Common myeloid progenitor, CD34-positive (primary cell): Measurements from ENCODE around the gene TMEM239.

Experiments used
- CTCF ChIA-PET: fragments of 350-600 bp; sonication (Branson Sonifier 250); formaldehyde crosslinking; loops from one replicate; lab custom pipeline; 2021; ENCODE audit warnings: antibody characterized with exemption; lab: Charles Lee
- POLR2A ChIA-PET: fragments of 350-600 bp; sonication (Branson Sonifier 250); formaldehyde crosslinking; loops from one replicate; lab custom pipeline; 2021; ENCODE audit warnings: antibody characterized with exemption; lab: Charles Lee
- DNase-seq, 3 donors: peaks; one replicate each; pipeline versions ENCODE4 v3.0.0 to v3.0.0-alpha.2; 2013
- H3K27ac ChIP-seq, 2 experiments: 1 replicate in 1 of 2; 2 replicates in 1 of 2; pipeline ENCODE4 v1.7.0; 2013; ENCODE audit warnings: inconsistent platforms in 2 of 2, low read length in 2 of 2, mild to moderate bottlenecking in 2 of 2, low read depth in 1 of 2, moderate library complexity in 1 of 2; ENCODE audit not compliant: severe bottlenecking in 2 of 2, insufficient read depth in 1 of 2, poor library complexity in 1 of 2
- H3K27me3 ChIP-seq, 5 experiments: replicated peaks in 2 of 5; 1 replicate in 3 of 5; 2 replicates in 2 of 5; pipeline versions ENCODE4 v1.6.1 to v1.7.0; 2013; ENCODE audit warnings: low read length in 4 of 5, mild to moderate bottlenecking in 2 of 5, moderate library complexity in 2 of 5, inconsistent platforms in 1 of 5; ENCODE audit not compliant: insufficient read depth in 5 of 5, control insufficient read depth in 4 of 5
- H3K36me3 ChIP-seq, 4 experiments: 1 replicate in 2 of 4; 2 replicates in 2 of 4; pipeline versions ENCODE4 v1.6.1 to v1.7.0; 2013; ENCODE audit warnings: low read length in 3 of 4, control low read depth in 1 of 4, mild to moderate bottlenecking in 1 of 4; ENCODE audit not compliant: control insufficient read depth in 4 of 4, insufficient read depth in 4 of 4
- H3K4me1 ChIP-seq, 4 experiments: 1 replicate in 3 of 4; 2 replicates in 1 of 4; pipeline versions ENCODE4 v1.6.1 to v1.7.1; 2013; ENCODE audit warnings: low read length in 3 of 4, mild to moderate bottlenecking in 3 of 4, control low read depth in 1 of 4, inconsistent platforms in 1 of 4, moderate library complexity in 1 of 4; ENCODE audit not compliant: control insufficient read depth in 4 of 4, insufficient read depth in 4 of 4; ENCODE audit errors: control extremely low read depth in 1 of 4
- H3K4me3 ChIP-seq, 7 experiments: 1 replicate in 4 of 7; 2 replicates in 3 of 7; pipeline versions ENCODE4 v1.5.1 to v1.7.0; 2013; ENCODE audit warnings: mild to moderate bottlenecking in 7 of 7, low read length in 6 of 7, moderate library complexity in 6 of 7, inconsistent platforms in 2 of 7, low read depth in 2 of 7, control low read depth in 1 of 7; ENCODE audit not compliant: insufficient read depth in 4 of 7, control insufficient read depth in 1 of 7; ENCODE audit errors: extremely low read depth in 1 of 7
- H3K9me3 ChIP-seq, 5 experiments: 1 replicate in 4 of 5; 2 replicates in 1 of 5; pipeline versions ENCODE4 v1.6.1 to v1.7.1; 2013; ENCODE audit warnings: low read length in 4 of 5, mild to moderate bottlenecking in 2 of 5, inconsistent platforms in 1 of 5, low read depth in 1 of 5, moderate library complexity in 1 of 5; ENCODE audit not compliant: control insufficient read depth in 4 of 5, insufficient read depth in 2 of 5; ENCODE audit errors: control extremely low read depth in 1 of 5
- WGBS: methylation state at CpG from one replicate; pipeline ENCODE4 v1.1.5; 2013; ENCODE audit not compliant: insufficient coverage; 5-methylcytosine and 5-hydroxymethylcytosine counted together

The TMEM239 gene

DNA sequence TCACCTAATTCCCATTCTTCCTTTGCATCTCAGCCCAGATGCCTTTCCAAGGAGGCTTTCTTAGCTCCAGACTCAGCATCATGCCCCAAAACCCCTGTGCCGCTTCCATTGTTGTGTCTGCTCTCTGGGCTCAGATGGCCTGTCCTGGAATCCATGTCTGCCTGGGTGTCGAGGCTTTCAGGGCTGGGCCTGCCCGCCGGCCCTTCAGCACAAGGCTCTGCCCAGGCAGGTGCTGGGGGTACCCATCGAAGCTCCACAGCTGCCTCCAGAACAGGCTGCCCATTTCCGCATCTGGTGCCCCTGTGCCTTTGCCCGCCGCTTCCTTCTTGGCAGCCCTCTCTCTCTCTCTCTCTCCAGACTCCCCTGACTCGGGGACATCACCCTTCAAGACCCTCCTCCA, 16.9 kb upstream of the TMEM239 start:
- no peaks in the 10 kb centered on the region for H3K9me3 ChIP-seq
- H3K36me3 ChIP-seq = peaks cover 5 to 46% (median 39%) of the 10 kb centered on the region in 4 experiments
- DNase-seq = peak in 2 of 3 donors; percentile 37 to 50
- POLR2A ChIA-PET = interaction anchor here (0.6 to 2.5 kb wide), 3 partner anchors 53 to 110 kb away, joined by 4 to 6 read pairs (median 6); no protein-coding TSS in a partner anchor
- peaks cover 0 to 3% (median 0%) of the 10 kb centered on the region in 5 experiments for H3K27me3 ChIP-seq
- CTCF ChIA-PET = interaction anchor here (0.8 to 2.8 kb wide), 5 partner anchors 11 to 60 kb away, joined by 3 to 14 read pairs (median 5); no protein-coding TSS in a partner anchor
- H3K27ac ChIP-seq = peak overlapping the region in 1 of 2 experiments; percentile 49
- WGBS = 40% methylated on average over 9 of the region's 9 CpGs
- H3K4me1 ChIP-seq = peaks cover 0 to 44% (median 38%) of the 10 kb centered on the region in 4 experiments
- peak overlapping the region in 6 of 7 experiments; percentile 83 to 95 (median 90) for H3K4me3 ChIP-seq

DNA sequence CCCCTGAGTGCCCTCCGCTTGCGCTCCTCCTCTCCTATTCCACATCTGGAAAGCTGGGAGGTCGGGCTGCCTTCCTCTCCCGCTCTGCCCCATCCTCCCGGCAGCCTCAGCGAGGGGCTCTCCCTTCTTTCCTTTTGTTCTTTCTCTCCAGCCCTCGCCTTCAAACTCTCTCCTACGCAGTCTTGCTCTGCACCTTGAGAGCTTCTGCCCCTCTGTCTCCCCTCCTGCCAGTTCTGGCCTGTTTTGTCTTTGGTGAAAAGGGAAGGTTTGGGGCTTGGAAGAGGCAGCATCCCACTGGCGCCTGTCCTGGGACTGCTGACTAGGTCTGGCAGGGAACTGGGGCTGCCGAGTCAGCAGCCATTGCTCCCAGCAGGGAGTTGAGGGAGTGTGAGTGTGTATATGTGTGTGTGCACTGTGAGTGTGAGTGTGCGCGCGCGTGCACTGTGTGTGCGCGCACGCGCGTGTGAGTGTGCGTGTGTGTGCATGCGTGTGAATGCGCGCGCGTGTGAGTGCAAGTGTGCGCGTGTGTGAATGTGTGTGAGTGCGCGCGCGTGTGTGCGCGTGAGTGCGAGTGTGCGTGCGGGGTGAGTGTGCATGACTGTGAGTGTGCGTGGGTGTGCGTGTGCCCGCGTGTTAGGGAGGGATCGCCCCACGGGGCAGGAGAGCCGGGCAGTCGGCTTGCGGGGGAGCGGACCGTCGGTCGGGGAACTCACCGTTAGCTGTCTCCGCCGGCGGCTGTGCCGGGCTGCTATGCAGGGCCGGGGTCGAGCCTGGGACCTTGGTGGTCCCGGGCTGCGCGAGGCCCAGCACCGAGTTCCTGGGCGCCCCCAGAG, 16.3 kb upstream of the TMEM239 start:
- peaks cover 0 to 6% (median 2%) of the 10 kb centered on the region in 5 experiments for H3K27me3 ChIP-seq
- CTCF ChIA-PET = interaction anchor here (0.8 to 2.8 kb wide), 9 partner anchors 11 to 91 kb away, joined by 3 to 14 read pairs (median 3); partner anchors contain the start of gene C20orf141

DNA sequence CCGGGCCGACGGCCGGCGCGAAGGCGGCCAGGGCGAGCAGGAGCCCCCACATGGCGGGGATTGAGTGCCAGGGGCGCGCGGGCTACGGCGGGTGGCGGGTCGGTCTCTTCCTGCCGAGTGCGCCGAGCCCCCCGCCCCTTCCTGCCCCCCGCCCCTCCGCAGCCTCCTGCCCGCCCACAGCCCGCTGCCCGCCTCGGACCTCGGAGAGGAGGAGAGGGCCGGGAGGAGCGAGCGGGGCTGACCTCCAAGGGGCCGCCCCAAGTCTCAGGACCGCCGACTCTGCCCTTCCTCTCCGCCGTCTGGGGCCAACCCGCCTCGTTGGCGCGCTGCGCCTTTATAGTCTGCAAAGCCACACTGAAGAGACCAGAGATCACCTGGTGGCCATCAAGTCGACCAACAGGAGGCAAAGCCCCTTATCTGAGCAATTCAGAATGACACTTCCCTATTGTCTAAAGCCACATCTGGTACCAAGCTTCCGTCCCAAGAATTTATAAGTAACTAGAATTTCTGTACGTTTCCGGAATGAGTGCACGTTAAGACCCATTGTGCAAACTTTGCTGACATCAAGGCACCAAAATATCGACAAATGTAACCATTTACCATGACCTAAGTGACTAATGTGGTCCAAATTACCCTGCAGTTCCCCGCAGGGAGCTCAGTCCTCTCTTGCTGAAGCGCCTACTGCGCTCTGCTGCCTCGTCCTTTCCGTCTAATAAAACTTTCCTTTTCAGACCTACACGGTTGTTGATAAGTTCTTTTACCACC, 15.5 kb upstream of the TMEM239 start, which contains the start of gene CPXM1:
TSS of gene CPXM1 (minus strand) at position 107 of the 765 bp plus-strand sequence. CDS start at position 52, 55 bp downstream.
- Histone ChIP-seq H3K27me3 (peaks cover 0 to 14% (median 6%) of the 10 kb centered on the region in 5 experiments), H3K4me1 (peaks cover 0 to 54% (median 41%) of the 10 kb centered on the region in 4 experiments), H3K9me3 (no peaks in the 10 kb centered on the region), H3K36me3 (peaks cover 5 to 32% (median 26%) of the 10 kb centered on the region in 4 experiments), H3K27ac (peak within 1 kb of the TSS; percentile 79 to 88), H3K4me3 (peak within 1 kb of the TSS; percentile 60 to 95 (median 86))
- CTCF ChIA-PET = interaction anchor here (1.0 to 1.4 kb wide), 6 partner anchors 12 to 92 kb away, joined by 3 to 9 read pairs (median 3); partner anchors contain the start of gene C20orf141
- peak; percentile 93 to 99 (median 98) for DNase-seq
- POLR2A ChIA-PET = interaction anchor here (0.6 to 2.5 kb wide), 11 partner anchors 9 to 1954 kb away, joined by 3 to 9 read pairs (median 4); partner anchors contain the start of genes C20orf141, PCED1A and VPS16
- 0% methylated on average over 23 of the region's 52 CpGs for WGBS

More for the DNA sequence above, 16.3 kb upstream of the TMEM239 start:
- Histone ChIP-seq H3K27ac (peak overlapping the region in 1 of 2 experiments; percentile 49), H3K9me3 (no peaks in the 10 kb centered on the region), H3K4me3 (peak overlapping the region; percentile 60 to 95 (median 86)), H3K36me3 (peaks cover 5 to 40% (median 32%) of the 10 kb centered on the region in 4 experiments), H3K4me1 (peaks cover 0 to 50% (median 39%) of the 10 kb centered on the region in 4 experiments)
- peak in 2 of 3 donors; percentile 27 to 44 for DNase-seq
- 5% methylated on average over 36 of the region's 61 CpGs for WGBS
- POLR2A ChIA-PET = interaction anchor here (0.6 to 2.5 kb wide), 6 partner anchors 8 to 1953 kb away, joined by 3 to 9 read pairs (median 5); no protein-coding TSS in a partner anchor

DNA sequence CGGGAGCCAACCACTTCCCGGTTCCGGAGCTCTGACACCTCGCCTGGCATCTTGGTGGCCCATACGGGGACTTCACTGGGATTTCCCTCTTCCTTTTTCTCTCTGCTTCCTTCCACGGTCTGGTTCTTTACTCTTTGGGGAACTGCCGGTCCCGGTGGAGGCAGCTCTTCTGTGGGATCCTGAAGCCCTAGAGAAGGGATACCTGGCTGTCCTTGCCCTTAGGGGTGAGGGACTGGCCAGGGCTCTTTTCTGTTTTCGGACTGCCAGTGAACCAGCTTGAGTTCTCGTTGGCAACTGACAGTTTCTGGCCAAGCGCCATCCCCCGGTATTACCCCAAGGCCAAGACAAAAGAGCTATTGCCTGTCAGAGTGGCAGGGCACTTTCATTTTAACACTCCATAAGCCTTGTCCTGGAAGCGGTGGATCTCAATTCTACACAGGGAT, 14.9 kb upstream of the TMEM239 start:
- POLR2A ChIA-PET = interaction anchor here (0.7 to 2.5 kb wide), 10 partner anchors 9 to 107 kb away, joined by 3 to 9 read pairs (median 4); partner anchors contain the start of genes C20orf141, PCED1A and VPS16

GRCh38 chr20:2804041-2804828, 11.9 kb upstream of the TMEM239 start:
- POLR2A ChIA-PET = no interaction called here
- Histone ChIP-seq H3K36me3 (no peaks in the 10 kb centered on the region), H3K27ac (no peak overlapping the region), H3K4me1 (peaks cover 0 to 36% (median 27%) of the 10 kb centered on the region in 4 experiments), H3K27me3 (peaks cover 2 to 28% (median 12%) of the 10 kb centered on the region in 5 experiments), H3K4me3 (peak overlapping the region in 1 of 7 experiments; percentile 45), H3K9me3 (no peaks in the 10 kb centered on the region)
- DNase-seq = no peak
- 76% methylated on average over 12 of the region's 16 CpGs for WGBS
- CTCF ChIA-PET = interaction anchor here (1.3 to 1.5 kb wide), 2 partner anchors 25 to 55 kb away, joined by 3 to 5 read pairs; no protein-coding TSS in a partner anchor

More for the DNA sequence above, 14.9 kb upstream of the TMEM239 start:
- CTCF ChIA-PET = interaction anchor here (1.0 to 1.4 kb wide), 6 partner anchors 11 to 92 kb away, joined by 3 to 9 read pairs (median 3); partner anchors contain the start of gene C20orf141
- H3K9me3 ChIP-seq = no peaks in the 10 kb centered on the region
- H3K27ac ChIP-seq = peak overlapping the region; percentile 79 to 88
- H3K4me3 ChIP-seq = peak overlapping the region; percentile 60 to 95 (median 85)
- peaks cover 5 to 26% (median 21%) of the 10 kb centered on the region in 4 experiments for H3K36me3 ChIP-seq
- H3K4me1 ChIP-seq = peaks cover 0 to 54% (median 41%) of the 10 kb centered on the region in 4 experiments
- 1% methylated on average over 13 of the region's 13 CpGs for WGBS
- H3K27me3 ChIP-seq = peaks cover 0 to 20% (median 10%) of the 10 kb centered on the region in 5 experiments
- DNase-seq = peak in 1 of 3 donors; percentile 72
